H9 (cell line): ENCODE data around the gene BAZ2A. TPM values are rescaled to one million over a fixed set of nuclear protein-coding genes. Genes with fewer than 3 reads are reported as not detected.

Source experiments
- DNase-seq: peaks from one replicate; pipeline ENCODE4 v3.0.0-alpha.2; 2017
- H2AFZ ChIP-seq: one replicate; pipeline ENCODE4 v1.6.1; 2013; ENCODE audit warnings: mild to moderate bottlenecking, low read length, control low read depth, moderate library complexity
- H2AK5ac ChIP-seq: 2 replicates; pipeline ENCODE4 v1.6.1; 2013; ENCODE audit warnings: low read length, control low read depth, mixed read lengths; ENCODE audit not compliant: insufficient read length
- H2BK120ac ChIP-seq: one replicate; pipeline ENCODE4 v1.6.1; 2013; ENCODE audit warnings: low read depth, mild to moderate bottlenecking, low read length, control low read depth, inconsistent platforms; ENCODE audit not compliant: poor library complexity, severe bottlenecking
- H2BK12ac ChIP-seq: 2 replicates; pipeline ENCODE4 v1.6.1; 2013; ENCODE audit warnings: low read length, control low read depth, mixed read lengths, low read depth; ENCODE audit not compliant: insufficient read length
- H2BK15ac ChIP-seq: 2 replicates; pipeline ENCODE4 v1.6.1; 2013; ENCODE audit warnings: low read depth, low read length, control low read depth
- H2BK20ac ChIP-seq: one replicate; pipeline ENCODE4 v1.6.1; 2013; ENCODE audit warnings: low read depth, mild to moderate bottlenecking, low read length, control low read depth, inconsistent platforms; ENCODE audit not compliant: poor library complexity, severe bottlenecking
- H2BK5ac ChIP-seq: 2 replicates; pipeline ENCODE4 v1.6.1; 2013; ENCODE audit warnings: low read length, control low read depth, mixed read lengths; ENCODE audit not compliant: insufficient read length
- H3K14ac ChIP-seq: 2 replicates; pipeline ENCODE4 v1.6.1; 2013; ENCODE audit warnings: low read length, control low read depth; ENCODE audit not compliant: insufficient read depth
- H3K18ac ChIP-seq: 2 replicates; pipeline ENCODE4 v1.6.1; 2013; ENCODE audit warnings: low read depth, mild to moderate bottlenecking, mixed read lengths, low read length, control low read depth; ENCODE audit not compliant: insufficient read length
- H3K23ac ChIP-seq: 2 replicates; pipeline ENCODE4 v1.6.1; 2013; ENCODE audit warnings: low read length, control low read depth, mixed read lengths, low read depth; ENCODE audit not compliant: insufficient read length
- H3K23me2 ChIP-seq: 2 replicates; pipeline ENCODE4 v1.6.1; 2013; ENCODE audit warnings: low read depth, mild to moderate bottlenecking, mixed read lengths, low read length, control low read depth; ENCODE audit not compliant: insufficient read length, poor library complexity, severe bottlenecking
- H3K27ac ChIP-seq: 2 replicates; pipeline ENCODE4 v1.5.1; 2013; ENCODE audit warnings: low read length, control low read depth, mixed read lengths, low read depth; ENCODE audit not compliant: insufficient read length
- H3K27me3 ChIP-seq: 2 replicates; pipeline ENCODE4 v1.6.1; 2013; ENCODE audit warnings: low read length, control low read depth, inconsistent platforms; ENCODE audit not compliant: insufficient read depth
- H3K4ac ChIP-seq: 2 replicates; pipeline ENCODE4 v1.6.1; 2013; ENCODE audit warnings: low read depth, mild to moderate bottlenecking, control low read depth, inconsistent platforms, low read length, moderate library complexity
- H3K4me1 ChIP-seq: 2 replicates; pipeline ENCODE4 v1.6.1; 2013; ENCODE audit warnings: low read length, control low read depth, inconsistent platforms; ENCODE audit not compliant: insufficient read depth
- H3K4me2 ChIP-seq: 2 replicates; pipeline ENCODE4 v1.6.1; 2013; ENCODE audit warnings: low read length, control low read depth, mixed read lengths; ENCODE audit not compliant: insufficient read length, insufficient read depth
- H3K56ac ChIP-seq: 2 replicates; pipeline ENCODE4 v1.6.1; 2013; ENCODE audit warnings: low read depth, mild to moderate bottlenecking, mixed read lengths, low read length, control low read depth; ENCODE audit not compliant: insufficient read length
- H3K79me1 ChIP-seq: 2 replicates; pipeline ENCODE4 v1.6.1; 2013; ENCODE audit warnings: low read depth, mild to moderate bottlenecking, moderate library complexity, low read length, control low read depth, inconsistent platforms; ENCODE audit not compliant: insufficient read depth, poor library complexity, severe bottlenecking
- H3K79me2 ChIP-seq: 2 replicates; pipeline ENCODE4 v1.6.1; 2013; ENCODE audit warnings: low read length, control low read depth, inconsistent platforms; ENCODE audit not compliant: insufficient read depth
- H3K9ac ChIP-seq: 2 replicates; pipeline ENCODE4 v1.6.1; 2013; ENCODE audit warnings: low read length, control low read depth, mixed read lengths; ENCODE audit not compliant: insufficient read length; ENCODE audit errors: extremely low read depth
- H3K9me3 ChIP-seq: one replicate; pipeline ENCODE4 v1.6.1; 2013; ENCODE audit warnings: low read depth, low read length, inconsistent platforms; ENCODE audit not compliant: control insufficient read depth
- H3T11ph ChIP-seq: one replicate; pipeline ENCODE4 v1.6.1; 2013; ENCODE audit warnings: mild to moderate bottlenecking, low read length, control low read depth, inconsistent platforms
- H4K20me1 ChIP-seq: one replicate; pipeline ENCODE4 v1.6.1; 2013; ENCODE audit not compliant: control insufficient read depth, insufficient read length, insufficient read depth
- H4K5ac ChIP-seq: 2 replicates; pipeline ENCODE4 v1.6.1; 2013; ENCODE audit warnings: low read depth, mild to moderate bottlenecking, mixed read lengths, low read length, control low read depth; ENCODE audit not compliant: insufficient read length
- H4K8ac ChIP-seq: replicated peaks from 2 replicates; pipeline ENCODE4 v1.6.1; 2013; ENCODE audit warnings: low read length, control low read depth, mixed read lengths, low read depth; ENCODE audit not compliant: insufficient read length
- H4K91ac ChIP-seq: 2 replicates; pipeline ENCODE4 v1.6.1; 2013; ENCODE audit warnings: low read depth, mild to moderate bottlenecking, moderate library complexity, mixed read lengths, low read length, control low read depth; ENCODE audit not compliant: insufficient read length
- H3K27ac Mint-ChIP-seq, 3 experiments: 2 replicates in 2 of 3; 3 replicates in 1 of 3; pipeline ENCODE4 v1.8.0; 2020 to 2021; ENCODE audit warnings: mixed read lengths in 3 of 3, mild to moderate bottlenecking in 1 of 3, moderate library complexity in 1 of 3
- H3K27me3 Mint-ChIP-seq: 2 replicates; pipeline ENCODE4 v1.8.0; 2021; ENCODE audit warnings: low read depth, mild to moderate bottlenecking, moderate library complexity, mixed read lengths
- H3K36me3 Mint-ChIP-seq, 3 experiments: 2 replicates in 2 of 3; 3 replicates in 1 of 3; pipeline ENCODE4 v1.8.0; 2020 to 2021; ENCODE audit warnings: low read depth in 3 of 3, mixed read lengths in 3 of 3; ENCODE audit not compliant: insufficient read depth in 1 of 3
- H3K4me1 Mint-ChIP-seq, 2 experiments: 2 replicates each; pipeline ENCODE4 v1.8.0; 2020; ENCODE audit warnings: mixed read lengths in 2 of 2
- H3K4me3 Mint-ChIP-seq, 2 experiments: 2 replicates in 1 of 2; 3 replicates in 1 of 2; pipeline ENCODE4 v1.8.0; 2020 to 2021; ENCODE audit warnings: mild to moderate bottlenecking in 2 of 2, mixed read lengths in 2 of 2, moderate library complexity in 1 of 2
- H3K9me3 Mint-ChIP-seq, 2 experiments: 2 replicates in 1 of 2; 3 replicates in 1 of 2; pipeline ENCODE4 v1.8.0; 2020; ENCODE audit warnings: mild to moderate bottlenecking in 2 of 2, mixed read lengths in 2 of 2, moderate library complexity in 1 of 2
- WGBS: extraction: QIAGEN DNeasy Blood & Tissue Kit; methylation state at CpG from one replicate; pipeline ENCODE4 v1.1.7; 2013; ENCODE audit warnings: missing lambda C conversion rate, low lambda C conversion rate, mixed read lengths; ENCODE audit not compliant: insufficient read length; ENCODE audit errors: extremely low coverage; 5-methylcytosine and 5-hydroxymethylcytosine counted together
- total RNA-seq: library from RNA; stranded (reverse); gene quantifications from 2 replicates; pipeline ENCODE4 v1.2.1, GENCODE V29; 2021
- TF ChIP-seq, protein P1 (sequence below): fragments of 200-600 bp; sonication (generic); conservative IDR thresholded peaks from 3 replicates; pipeline ENCODE4 v1.8.0; 2021; ENCODE audit warnings: antibody characterized with exemption, mild to moderate bottlenecking

The BAZ2A gene
- total RNA-seq, 1 experiment from 2014 or later: 108 TPM

DNA sequence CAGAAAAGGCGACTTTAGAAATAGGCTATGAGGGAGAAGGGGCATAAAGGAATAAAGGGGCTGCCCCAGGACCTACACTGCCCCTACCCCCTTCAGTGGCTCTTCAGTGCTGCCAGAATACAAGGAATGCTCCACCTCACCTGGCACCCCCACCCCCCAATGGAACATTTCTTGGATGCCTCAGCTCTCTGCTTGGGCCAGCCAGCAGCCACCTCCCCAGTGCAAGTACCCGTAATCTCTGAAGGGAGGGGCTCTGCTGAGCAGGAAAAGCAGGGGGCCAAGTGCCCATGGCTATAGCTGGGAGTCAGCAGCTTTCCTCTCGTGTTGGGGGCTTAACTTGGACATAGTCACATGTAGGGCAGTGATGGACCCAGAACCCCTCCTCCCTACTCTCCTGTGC is 33.3 kb downstream of the BAZ2A start:
- Histone ChIP-seq H3K4me2 (no peak overlapping the region), H2BK120ac (no peak overlapping the region), H4K20me1 (no peaks in the 10 kb centered on the region), H3K4me1 (no peaks in the 10 kb centered on the region), H3K4ac (no peak overlapping the region), H3K14ac (no peak overlapping the region; the same call in 1 of the 2 replicates), H3K27ac (no peak overlapping the region), H3K9ac (no peak overlapping the region), H2AK5ac (no peak overlapping the region), H3K56ac (no peak overlapping the region), H2BK12ac (no peak overlapping the region), H3K23ac (no peak overlapping the region), H3K79me1 (no peaks in the 10 kb centered on the region), H2AFZ (no peak overlapping the region), H2BK20ac (no peak overlapping the region), H2BK5ac (no peak overlapping the region), H4K5ac (no peak overlapping the region), H4K8ac (no peak overlapping the region), H3K9me3 (no peaks in the 10 kb centered on the region), H4K91ac (no peak overlapping the region), H3K79me2 (0 out of 2 replicates have a peak, but pooled peaks cover 2% of the 10 kb centered on the region), H3K27me3 (no peaks in the 10 kb centered on the region), H3T11ph (no peak overlapping the region), H2BK15ac (no peak overlapping the region), H3K23me2 (no peaks in the 10 kb centered on the region), H3K18ac (no peak overlapping the region)
- TF ChIP-seq, protein P1, sequence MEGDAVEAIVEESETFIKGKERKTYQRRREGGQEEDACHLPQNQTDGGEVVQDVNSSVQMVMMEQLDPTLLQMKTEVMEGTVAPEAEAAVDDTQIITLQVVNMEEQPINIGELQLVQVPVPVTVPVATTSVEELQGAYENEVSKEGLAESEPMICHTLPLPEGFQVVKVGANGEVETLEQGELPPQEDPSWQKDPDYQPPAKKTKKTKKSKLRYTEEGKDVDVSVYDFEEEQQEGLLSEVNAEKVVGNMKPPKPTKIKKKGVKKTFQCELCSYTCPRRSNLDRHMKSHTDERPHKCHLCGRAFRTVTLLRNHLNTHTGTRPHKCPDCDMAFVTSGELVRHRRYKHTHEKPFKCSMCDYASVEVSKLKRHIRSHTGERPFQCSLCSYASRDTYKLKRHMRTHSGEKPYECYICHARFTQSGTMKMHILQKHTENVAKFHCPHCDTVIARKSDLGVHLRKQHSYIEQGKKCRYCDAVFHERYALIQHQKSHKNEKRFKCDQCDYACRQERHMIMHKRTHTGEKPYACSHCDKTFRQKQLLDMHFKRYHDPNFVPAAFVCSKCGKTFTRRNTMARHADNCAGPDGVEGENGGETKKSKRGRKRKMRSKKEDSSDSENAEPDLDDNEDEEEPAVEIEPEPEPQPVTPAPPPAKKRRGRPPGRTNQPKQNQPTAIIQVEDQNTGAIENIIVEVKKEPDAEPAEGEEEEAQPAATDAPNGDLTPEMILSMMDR: no peak
- DNase-seq: peak; percentile 61
- Mint-ChIP-seq H3K9me3 (no peaks in the 10 kb centered on the region), H3K27me3 (no peaks in the 10 kb centered on the region), H3K4me1 (peaks cover 15 to 22% of the 10 kb centered on the region in 2 experiments), H3K36me3 (peaks cover 34 to 55% (median 51%) of the 10 kb centered on the region in 3 experiments), H3K27ac (peak overlapping the region in 2 of 3 experiments; percentile 85 to 87; a peak in 5 of 7 replicates), H3K4me3 (no peak overlapping the region)
- WGBS: no CpG with 5 or more reads among the region's 3 CpGs
